Astrocyte of the cerebellum (primary cell): Measurements from ENCODE around the gene CAMK2B.

Experiments
- DNase-seq: peaks from one replicate; pipeline ENCODE4 v3.0.0-alpha.2; 2011; ENCODE audit warnings: low read depth
- H3K4me3 ChIP-seq: 2 replicates; pipeline ENCODE4 v1.5.1; 2011; ENCODE audit warnings: mild to moderate bottlenecking, low read depth, low read length, moderate library complexity
- in situ Hi-C: cut with HindIII; loops from 2 replicates; pipeline ENCODE4 v1.10.0; 2017; ENCODE audit warnings: low sequenced_read_pairs
- TF ChIP-seq, protein P1 (sequence below): IDR thresholded peaks from 2 replicates; pipeline ENCODE4 v1.5.1; 2012; ENCODE audit warnings: low read length, low read depth, moderate library complexity, mild to moderate bottlenecking; ENCODE audit errors: missing control alignments

Gene CAMK2B

DNA sequence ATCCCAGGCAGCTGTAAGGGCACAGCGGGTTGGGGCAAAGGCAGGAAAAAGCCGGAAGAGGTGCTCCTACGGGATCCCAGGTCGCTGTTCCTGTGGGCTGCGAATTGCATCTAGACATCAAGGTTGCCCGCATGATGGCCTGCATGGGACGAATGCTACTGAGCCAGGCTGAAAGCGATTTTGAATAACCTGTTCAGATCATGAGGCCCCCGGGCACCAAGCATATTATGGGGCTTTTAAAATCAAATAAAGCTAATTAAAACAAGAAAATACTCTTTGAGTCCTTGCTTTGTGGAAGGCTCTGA, 37.1 kb downstream of the CAMK2B start:
- in situ Hi-C loops = no loop called here
- no peak overlapping the region for H3K4me3 ChIP-seq
- TF ChIP-seq, protein P1, sequence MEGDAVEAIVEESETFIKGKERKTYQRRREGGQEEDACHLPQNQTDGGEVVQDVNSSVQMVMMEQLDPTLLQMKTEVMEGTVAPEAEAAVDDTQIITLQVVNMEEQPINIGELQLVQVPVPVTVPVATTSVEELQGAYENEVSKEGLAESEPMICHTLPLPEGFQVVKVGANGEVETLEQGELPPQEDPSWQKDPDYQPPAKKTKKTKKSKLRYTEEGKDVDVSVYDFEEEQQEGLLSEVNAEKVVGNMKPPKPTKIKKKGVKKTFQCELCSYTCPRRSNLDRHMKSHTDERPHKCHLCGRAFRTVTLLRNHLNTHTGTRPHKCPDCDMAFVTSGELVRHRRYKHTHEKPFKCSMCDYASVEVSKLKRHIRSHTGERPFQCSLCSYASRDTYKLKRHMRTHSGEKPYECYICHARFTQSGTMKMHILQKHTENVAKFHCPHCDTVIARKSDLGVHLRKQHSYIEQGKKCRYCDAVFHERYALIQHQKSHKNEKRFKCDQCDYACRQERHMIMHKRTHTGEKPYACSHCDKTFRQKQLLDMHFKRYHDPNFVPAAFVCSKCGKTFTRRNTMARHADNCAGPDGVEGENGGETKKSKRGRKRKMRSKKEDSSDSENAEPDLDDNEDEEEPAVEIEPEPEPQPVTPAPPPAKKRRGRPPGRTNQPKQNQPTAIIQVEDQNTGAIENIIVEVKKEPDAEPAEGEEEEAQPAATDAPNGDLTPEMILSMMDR = no peak
- DNase-seq = no peak

DNA sequence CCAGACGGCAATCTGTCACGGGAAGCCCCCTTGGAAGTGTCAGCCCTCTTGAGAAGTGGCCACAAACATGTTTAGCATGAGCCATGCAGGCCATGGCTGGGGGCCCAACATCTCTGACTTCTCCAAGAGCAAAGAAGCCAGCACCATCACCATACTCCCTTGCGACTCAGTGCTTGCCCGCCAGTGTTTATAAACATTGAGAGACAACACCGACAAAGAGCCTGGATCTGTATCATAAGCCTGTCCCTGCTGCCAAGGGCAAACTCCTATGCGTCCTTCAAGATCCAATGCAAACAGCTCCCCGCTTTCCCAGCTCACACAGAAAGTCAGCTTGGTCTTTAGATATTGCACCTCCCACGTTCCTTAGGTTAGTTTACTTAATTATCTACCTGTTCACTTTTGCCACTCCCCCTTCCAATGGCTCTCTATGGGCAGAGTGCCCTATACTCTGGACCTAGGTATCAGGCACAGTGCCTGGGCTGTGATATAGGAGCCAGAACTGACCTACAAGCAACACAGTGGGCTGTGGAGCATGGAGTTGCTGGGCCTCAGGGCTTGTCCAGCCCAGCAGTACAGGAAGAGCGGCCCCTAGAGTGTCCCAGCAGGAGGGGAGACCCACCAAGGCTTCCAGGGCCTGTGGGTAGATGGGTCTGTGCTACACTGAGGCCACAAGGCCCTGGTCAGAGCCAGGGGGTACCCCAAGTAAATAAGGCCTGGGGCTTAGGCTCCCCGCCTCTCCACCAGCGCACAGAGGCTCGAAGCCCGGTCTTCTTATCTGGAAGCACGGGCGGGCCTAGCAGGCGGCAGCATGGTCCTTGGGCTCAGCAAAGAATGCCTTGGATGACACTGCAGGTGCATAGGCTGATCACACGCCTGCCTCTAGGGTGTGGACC, 37.7 kb downstream of the CAMK2B start:
- no peak overlapping the region for H3K4me3 ChIP-seq
- DNase-seq = no peak
- in situ Hi-C loops = no loop called here
- TF ChIP-seq, protein P1 = no peak

DNA sequence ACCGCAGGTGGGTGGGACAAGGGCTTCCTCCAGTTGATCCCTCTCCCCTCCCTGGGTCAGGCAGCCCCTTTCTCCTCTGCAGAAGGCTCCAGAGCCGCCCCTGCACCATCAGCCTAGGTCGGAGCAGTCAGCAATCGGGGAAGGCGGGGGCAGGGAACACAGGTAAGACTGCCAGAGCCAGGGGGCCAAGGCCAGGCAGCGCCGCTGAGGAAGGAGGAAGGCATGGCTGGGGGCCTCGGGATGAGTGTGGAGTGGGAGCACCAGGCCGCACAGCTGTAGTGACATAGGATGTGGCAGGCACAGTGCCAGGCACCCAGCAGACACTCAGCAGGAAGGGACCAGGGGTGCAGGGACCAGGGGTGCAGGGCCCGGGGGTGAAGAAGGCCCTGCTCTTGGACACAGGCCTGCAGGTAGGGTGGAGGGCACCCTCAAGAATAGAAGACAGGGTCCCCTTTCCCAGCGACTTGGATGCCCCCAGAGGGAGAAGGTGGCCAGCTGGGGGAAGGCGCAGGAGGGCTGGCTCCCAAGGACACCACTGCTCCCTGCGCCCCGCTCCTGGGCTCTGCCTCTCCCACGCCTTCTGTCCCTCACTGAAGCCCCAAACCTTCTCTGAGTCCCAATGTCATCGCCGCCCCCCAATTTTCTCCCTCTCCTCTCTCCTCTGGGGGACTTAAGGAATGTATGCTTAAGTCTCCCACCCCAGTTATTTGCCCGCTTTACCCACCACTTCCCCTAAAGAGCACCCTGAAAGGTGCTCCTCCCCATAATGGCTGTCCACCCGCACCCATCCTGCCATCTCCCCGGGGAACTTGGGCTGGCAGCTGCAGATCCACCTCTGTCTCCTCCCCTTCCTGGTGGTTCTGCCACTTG, 38.5 kb downstream of the CAMK2B start:
- no peak for DNase-seq
- no peak overlapping the region for H3K4me3 ChIP-seq
- in situ Hi-C loops = no loop called here
- TF ChIP-seq, protein P1 = no peak

DNA sequence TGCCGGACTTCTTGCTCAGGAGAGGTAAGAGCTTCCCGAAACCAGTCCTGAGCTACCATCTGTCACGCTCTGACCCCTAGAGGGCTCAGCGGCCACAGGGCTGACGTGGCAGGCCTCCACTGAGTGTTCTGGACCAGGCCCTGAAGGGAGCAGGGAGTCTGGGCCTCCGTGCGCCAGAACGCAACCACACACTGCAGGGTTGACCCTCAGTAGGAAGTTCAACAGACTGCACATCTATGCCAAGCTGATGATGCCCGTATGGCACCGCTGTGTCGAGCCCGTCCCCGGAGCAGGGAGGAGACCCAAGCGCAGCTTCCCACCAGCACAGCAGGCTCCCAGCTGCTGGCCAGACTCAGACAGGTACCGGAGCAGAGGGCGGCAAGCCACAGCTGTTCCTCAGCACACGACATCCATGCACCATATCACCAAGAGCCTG, 39.2 kb downstream of the CAMK2B start:
- in situ Hi-C loops = no loop called here

DNA sequence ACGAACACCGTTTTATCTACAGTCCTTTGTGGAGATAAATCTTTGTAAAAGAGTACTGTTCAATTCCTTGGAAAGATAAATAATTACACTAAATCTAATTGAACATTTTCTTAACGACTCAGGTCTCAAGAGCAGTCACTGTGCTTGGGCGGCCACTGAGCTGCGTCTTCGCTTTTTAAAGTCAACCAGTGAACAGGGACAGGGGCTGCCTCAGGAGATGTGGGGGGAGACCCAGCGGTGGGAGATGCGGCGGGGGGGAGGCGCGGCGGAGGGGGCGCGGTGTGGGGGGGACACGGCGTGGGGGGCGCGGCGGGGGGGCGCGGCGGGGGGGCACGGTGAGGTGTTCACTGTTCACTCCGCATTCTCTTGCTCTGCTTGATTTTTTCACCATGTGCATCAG, 39.8 kb downstream of the CAMK2B start:
- TF ChIP-seq, protein P1 = no peak
- DNase-seq = no peak
- in situ Hi-C loops = no loop called here
- no peak overlapping the region for H3K4me3 ChIP-seq

More for the DNA sequence above, 39.2 kb downstream of the CAMK2B start:
- DNase-seq = no peak
- TF ChIP-seq, protein P1 = no peak
- H3K4me3 ChIP-seq = no peak overlapping the region

DNA sequence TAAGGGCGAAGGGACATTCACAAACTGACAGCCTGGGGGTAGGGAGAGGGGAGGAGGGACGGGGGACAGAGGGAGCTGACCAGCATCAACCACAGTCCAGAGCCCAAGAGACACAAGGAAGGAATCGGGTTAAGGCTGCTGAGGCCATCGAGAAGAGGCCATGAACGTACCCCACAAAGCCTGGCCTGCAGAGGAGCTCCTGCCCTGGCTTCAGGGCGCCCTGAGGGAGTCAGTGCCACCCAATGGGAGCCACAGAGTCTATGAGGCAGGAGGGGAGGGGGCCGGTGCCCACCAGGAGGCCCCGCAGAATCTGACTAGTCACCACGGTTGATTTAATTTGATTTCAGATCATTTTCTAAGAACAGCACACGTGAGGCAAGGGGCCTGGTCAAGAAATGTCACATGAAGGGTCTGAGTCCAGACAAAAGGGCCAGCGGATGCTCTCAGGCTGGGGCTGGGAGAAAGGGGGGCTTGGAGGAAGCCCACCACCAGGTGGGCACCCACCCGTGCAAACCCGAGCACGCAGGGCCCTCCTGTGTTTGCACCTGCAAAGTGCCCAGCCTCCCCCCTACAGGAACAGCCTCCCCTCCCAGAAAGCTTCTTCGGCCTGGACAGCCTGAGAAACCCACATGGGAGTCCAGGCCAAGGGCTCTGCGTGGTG, 40.4 kb downstream of the CAMK2B start:
- no peak for DNase-seq
- in situ Hi-C loops = no loop called here
- no peak overlapping the region for H3K4me3 ChIP-seq
- TF ChIP-seq, protein P1 = no peak
